ENCODE results near the gene GNAS-AS1. TPM values are rescaled to one million over a fixed set of nuclear protein-coding genes. Genes with fewer than 3 reads are reported as not detected.

The GNAS-AS1 gene
- total and polyA plus RNA-seq, 2 of the 8 experiments (the other 6 are each of a cell fraction or from before 2014, with no cell fraction given): 4.7 to 13.7 TPM

DNA sequence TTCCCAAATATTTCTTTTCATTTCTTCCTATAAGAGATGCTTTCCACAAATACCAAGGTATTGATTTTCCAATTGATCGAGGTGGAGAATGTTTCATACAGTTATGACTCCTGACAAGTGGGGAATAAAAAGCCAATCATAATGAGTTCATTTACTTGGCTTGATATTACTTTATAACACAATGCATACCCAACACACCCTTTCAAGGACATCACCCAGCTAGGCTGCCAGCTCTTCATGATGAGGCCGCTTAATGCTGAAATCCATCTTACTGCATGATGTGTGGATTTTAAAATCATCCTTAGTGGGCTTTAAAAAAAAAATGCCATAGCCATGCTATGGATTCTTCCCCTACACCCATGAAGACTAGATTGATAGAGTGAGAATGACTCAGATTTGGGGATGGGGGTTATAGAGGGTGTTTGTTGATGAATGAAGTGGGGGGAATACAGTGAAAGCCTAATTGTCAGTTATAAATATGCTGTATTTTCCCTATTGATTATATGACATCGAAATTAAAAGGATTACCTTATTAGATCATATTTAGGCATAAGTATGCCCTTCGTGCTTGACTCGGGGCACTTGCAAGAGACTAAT lies 75.9 kb downstream of the GNAS-AS1 start:
- Histone ChIP-seq H3K9me3 (ENCODE audit: insufficient read depth in 2 of 2, low read depth in 1 of 2, low read length in 1 of 2) (no peaks in the 10 kb centered on the region), H2BK120ac (replicated peaks; ENCODE audit: low read depth, low read length) (no peak overlapping the region), H4K5ac (ENCODE audit: insufficient read length, low read depth, low read length) (no peak overlapping the region), H2BK15ac (ENCODE audit: low read length) (no peak overlapping the region), H3K4me3 (ENCODE audit: extremely low read depth in 1 of 4, insufficient read depth in 2 of 4, low read depth in 3 of 4, low read length in 4 of 4) (no peak overlapping the region), H2BK12ac (ENCODE audit: low read depth, low read length) (no peak overlapping the region), H3K36me3 (ENCODE audit: control insufficient read depth in 2 of 4, insufficient read depth in 4 of 4, low read length in 3 of 4) (no peaks in the 10 kb centered on the region), H3K27me3 (replicated peaks in 1 of 4; ENCODE audit: control insufficient read depth in 3 of 4, extremely low read depth in 1 of 4, insufficient read depth in 3 of 4, low read length in 3 of 4) (0 out of 7 replicates have a peak, but pooled peaks cover 0 to 2% (median 0%) of the 10 kb centered on the region in 4 experiments), H3K56ac (replicated peaks; ENCODE audit: insufficient read length, low read depth, low read length) (no peak overlapping the region), H3K4me1 (replicated peaks in 1 of 4; ENCODE audit: control insufficient read depth in 3 of 4, insufficient read depth in 4 of 4, low read length in 3 of 4) (no peaks in the 10 kb centered on the region), H3K79me2 (ENCODE audit: control insufficient read depth in 1 of 2, insufficient read depth in 2 of 2, low read length in 2 of 2) (no peaks in the 10 kb centered on the region), H4K8ac (ENCODE audit: extremely low read depth, insufficient read depth, low read length) (no peak overlapping the region), H3K18ac (ENCODE audit: extremely low read depth, low read length) (no peak overlapping the region), H2BK5ac (ENCODE audit: low read depth, low read length) (no peak overlapping the region), H3K4ac (replicated peaks; ENCODE audit: insufficient read length, low read depth, low read length) (no peak overlapping the region), H2AK5ac (ENCODE audit: low read depth, low read length) (no peak overlapping the region), H4K91ac (replicated peaks; ENCODE audit: insufficient read length, low read length) (no peak overlapping the region), H3K14ac (ENCODE audit: insufficient read length) (no peak overlapping the region), H3K9ac (replicated peaks in 1 of 4; ENCODE audit: extremely low read depth in 1 of 4, low read depth in 3 of 4, low read length in 3 of 4) (no peak overlapping the region), H2AFZ (ENCODE audit: low read length) (no peak overlapping the region), H3K4me2 (ENCODE audit: insufficient read depth in 1 of 2, low read depth in 2 of 2, low read length in 2 of 2) (no peak overlapping the region), H3K23ac (ENCODE audit: insufficient read length) (no peak overlapping the region), H2BK20ac (ENCODE audit: low read length) (no peak overlapping the region), H3K23me2 (ENCODE audit: low read depth, low read length) (no peaks in the 10 kb centered on the region), H3K27ac (ENCODE audit: low read depth, low read length) (no peak overlapping the region), H3K79me1 (ENCODE audit: low read depth, low read length) (no peaks in the 10 kb centered on the region), H4K20me1 (replicated peaks in 1 of 2; ENCODE audit: control insufficient read depth in 1 of 2, insufficient read depth in 2 of 2, low read length in 2 of 2) (no peaks in the 10 kb centered on the region)
- FAIRE-seq: no peak
- POLR2A ChIA-PET (ENCODE audit: partially characterized antibody): no interaction called here
- 92% methylated on average over 5 of the region's 5 CpGs; no CpG with 5 or more reads in 1 of the 2 experiments for WGBS, 2 experiments (ENCODE audit: extremely low coverage in 1 of 2, insufficient coverage in 1 of 2, insufficient read length in 1 of 2, insufficient replicate concordance in 2 of 2, low coverage in 1 of 2, low lambda C conversion rate in 2 of 2, missing lambda C conversion rate in 1 of 2)
- DNase-seq (ENCODE audit: low read depth in 1 of 2, low spot score in 2 of 2): no peak
- CTCF ChIA-PET (ENCODE audit: partially characterized antibody): interaction anchor here (1.6 kb wide), 1 partner anchor 124 kb away, joined by 4 read pairs; the partner anchor contains the start of gene STX16
- TF ChIP-seq TCF12 (IDR thresholded peaks at IDR 0.05; ENCODE audit: low read depth, low read length): no peak
